CD4-positive, alpha-beta T cell treated with Interleukin-4 for 1 hour (primary cell): ENCODE results near the gene INSYN2A.

Experiments used
- DNase-seq, 2 donors: peaks; one replicate each; pipeline ENCODE4 v3.0.0-alpha.2; 2020 to 2022

INSYN2A gene

DNA sequence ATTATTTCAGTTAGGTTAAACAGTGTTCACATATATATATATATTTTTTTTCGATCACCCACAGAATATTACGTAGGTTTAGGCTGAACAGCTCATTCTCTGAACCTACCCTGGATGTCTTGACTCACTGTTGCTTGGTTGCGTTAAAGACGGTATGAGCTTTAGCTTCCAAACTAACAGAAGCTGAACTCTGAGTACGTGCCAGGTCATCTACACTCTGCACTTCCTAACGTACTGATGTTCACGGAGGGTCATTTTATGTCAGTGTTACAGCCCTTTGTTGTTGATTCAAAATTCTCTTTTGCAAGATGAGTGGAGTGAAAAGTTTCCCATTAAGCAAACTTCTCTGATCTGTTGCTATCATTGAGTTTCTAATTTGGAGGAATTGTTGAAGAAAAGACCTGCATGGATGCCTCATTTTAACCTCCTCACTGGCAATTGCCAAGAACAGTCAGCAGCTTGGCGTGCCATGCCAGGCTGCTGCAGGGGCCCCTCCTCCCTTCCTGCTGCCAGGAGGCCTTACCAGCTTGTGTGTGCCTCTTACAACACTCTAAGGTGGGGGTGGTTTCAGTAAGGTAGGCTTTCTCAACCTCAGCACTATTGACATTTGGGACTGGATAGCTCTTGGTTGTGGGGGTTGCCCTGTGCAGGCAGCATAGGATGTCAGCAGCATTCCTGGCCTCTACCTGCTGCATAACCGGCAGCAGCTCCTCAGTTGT is 44.3 kb downstream of the INSYN2A start:
- DNase-seq: no peak

DNA sequence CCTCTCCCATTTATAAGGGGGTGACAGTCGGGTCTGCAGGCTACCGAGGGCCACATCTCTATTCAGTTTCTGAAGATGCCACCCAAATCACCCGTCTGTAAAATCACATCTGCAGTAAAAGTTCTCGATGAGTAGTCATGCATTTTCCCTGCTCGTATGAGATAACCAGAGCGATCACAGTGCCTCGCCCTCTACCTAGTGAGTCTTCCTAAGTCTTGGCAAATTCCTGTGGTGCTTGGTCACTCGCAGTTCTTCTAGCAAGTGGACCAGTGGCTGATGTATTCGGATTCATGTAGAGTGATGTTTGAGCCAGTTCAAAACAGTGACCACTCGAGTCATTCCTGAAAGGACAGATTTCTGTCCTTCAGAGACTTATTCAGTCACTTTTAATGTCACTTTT is 44.9 kb downstream of the INSYN2A start:
- no peak for DNase-seq

DNA sequence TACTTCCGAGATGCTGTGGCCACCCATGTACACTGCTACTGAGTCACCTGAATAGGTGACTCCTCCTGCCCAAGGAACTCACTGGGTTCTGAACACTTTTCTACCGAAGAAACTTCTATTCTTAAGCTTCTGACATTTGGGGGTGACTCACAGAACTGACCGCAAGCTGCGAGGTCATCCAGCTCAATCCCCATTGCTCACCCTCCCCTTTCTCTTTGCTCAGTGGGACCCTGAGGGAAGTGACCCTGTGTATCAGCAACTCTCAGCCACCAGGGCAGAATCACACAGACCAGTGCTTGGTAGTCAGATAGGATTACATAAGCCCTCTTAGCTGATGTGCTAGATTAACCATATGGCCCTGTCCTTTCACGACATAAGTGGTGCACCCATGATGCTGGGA is 46.3 kb downstream of the INSYN2A start:
- DNase-seq: no peak

DNA sequence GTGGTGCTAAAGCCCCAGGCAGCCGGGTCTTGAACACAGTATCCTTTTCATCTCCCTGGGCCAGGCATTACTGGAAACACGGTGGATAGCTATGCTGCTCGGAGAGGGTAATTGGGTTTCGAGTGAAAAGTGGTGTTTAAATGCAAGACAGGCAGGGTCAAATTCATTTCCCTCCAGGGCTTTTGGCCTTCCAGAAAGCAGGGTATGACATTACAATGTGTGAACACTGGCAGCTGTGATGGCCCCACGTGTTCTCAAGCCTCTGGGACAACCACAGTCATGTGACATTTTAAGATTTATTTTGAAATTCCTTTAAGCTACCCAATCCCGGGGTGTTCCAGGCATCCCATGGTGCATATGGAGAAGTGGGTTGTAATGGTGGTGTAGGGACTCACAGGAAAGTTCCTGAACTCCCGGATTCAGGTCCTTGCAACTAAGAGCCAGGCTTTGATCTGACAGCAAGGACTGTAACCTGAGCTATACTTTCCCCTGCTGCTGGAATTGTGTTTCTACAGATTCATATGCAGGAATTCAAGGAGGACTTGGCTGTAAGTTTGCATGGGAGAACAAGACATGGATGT is 46.8 kb downstream of the INSYN2A start:
- DNase-seq: no peak

DNA sequence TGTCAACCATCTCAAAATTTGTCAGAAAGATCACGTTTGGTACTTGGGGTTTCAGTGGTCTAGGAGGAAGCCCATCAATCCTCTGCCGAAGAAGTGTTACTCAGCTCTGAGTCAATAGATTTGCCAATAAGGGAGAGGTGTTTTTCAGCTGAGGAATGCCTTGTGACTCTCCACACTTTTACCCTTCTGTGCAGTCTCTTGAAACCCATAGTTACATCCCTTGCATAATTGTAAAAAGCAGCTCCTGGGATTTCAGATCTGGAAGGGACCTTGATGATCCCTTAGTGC is 47.5 kb downstream of the INSYN2A start:
- DNase-seq: no peak

DNA sequence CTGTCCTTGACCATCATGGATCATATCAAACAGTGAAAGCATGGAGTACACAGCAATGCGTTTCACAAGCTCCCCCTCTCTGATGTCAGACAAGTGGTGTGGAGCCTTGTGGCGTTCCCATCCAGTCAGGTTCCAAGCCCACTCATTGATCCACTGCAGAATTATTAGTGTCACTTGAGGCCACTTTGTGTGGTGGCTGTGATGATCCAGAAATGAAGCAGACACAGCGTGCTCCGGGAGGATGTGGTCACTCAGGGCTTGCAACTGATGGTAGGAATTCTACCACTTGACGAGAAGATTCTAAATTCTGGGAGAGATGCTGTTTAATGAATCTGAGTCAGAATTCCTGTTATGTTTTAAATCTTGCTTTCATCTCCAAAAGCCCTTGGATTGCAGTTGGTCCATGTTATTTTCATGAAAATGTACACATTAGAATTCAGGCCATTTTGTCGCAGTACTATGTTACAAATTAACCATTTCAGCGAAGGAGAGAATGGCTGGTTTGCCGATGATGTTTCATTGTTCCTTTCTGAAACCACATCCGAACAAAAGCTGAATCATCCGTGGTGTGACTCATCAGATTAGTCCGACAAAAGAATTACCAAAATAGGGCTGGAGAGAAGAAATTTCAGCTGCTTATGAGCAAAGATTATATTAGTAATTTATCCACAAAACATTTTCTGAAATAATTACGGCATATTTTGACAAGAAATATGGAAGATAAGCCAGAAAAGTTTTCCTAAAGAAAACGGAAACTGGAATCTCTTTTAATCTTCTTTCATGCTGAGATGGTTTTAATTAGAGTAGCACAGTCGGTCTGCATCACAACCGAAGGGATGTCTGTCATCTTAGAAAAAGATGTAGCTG is 48.1 kb downstream of the INSYN2A start:
- no peak for DNase-seq

DNA sequence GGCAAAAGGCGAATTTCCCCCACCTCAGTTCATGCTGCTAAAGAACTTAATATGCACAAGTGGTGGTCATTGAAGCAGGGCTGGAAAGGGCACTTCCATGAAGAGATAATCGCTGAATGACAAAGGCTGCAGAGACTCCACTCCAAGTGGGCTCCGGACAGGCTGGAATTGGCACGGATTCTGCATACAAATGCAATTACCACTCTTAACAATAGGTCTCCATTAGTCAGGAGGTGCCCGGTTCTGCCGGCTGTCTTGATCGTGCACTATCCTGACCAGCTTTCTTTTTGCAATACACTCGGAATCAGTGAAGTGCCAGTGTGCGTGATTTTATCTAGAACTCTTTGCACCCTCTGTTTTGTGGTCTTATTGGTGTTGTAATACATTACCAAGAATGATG is 49.7 kb downstream of the INSYN2A start:
- no peak for DNase-seq
